ENCODE results near the gene UGT1A10.

GRCh38 chr2:233676046-233676445, 39.8 kb downstream of the UGT1A10 start:
- TF ChIP-seq, protein P1, sequence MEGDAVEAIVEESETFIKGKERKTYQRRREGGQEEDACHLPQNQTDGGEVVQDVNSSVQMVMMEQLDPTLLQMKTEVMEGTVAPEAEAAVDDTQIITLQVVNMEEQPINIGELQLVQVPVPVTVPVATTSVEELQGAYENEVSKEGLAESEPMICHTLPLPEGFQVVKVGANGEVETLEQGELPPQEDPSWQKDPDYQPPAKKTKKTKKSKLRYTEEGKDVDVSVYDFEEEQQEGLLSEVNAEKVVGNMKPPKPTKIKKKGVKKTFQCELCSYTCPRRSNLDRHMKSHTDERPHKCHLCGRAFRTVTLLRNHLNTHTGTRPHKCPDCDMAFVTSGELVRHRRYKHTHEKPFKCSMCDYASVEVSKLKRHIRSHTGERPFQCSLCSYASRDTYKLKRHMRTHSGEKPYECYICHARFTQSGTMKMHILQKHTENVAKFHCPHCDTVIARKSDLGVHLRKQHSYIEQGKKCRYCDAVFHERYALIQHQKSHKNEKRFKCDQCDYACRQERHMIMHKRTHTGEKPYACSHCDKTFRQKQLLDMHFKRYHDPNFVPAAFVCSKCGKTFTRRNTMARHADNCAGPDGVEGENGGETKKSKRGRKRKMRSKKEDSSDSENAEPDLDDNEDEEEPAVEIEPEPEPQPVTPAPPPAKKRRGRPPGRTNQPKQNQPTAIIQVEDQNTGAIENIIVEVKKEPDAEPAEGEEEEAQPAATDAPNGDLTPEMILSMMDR (IDR thresholded peaks at IDR 0.05; ENCODE audit: borderline replicate concordance, extremely low read depth, low read length, poor library complexity, severe bottlenecking): no peak
- no peak for TF ChIP-seq EZH2 (IDR thresholded peaks at IDR 0.05; ENCODE audit: borderline replicate concordance, low read depth, low read length, severe bottlenecking)
